ENCODE measurements around the gene TFR2. TPM values are rescaled to one million over a fixed set of nuclear protein-coding genes. Genes with fewer than 3 reads are reported as not detected.

The TFR2 gene
- 1.2 and 1.7 TPM in 2 replicates for total RNA-seq (2014; rRNA removed; shearing (Covaris generic))

DNA sequence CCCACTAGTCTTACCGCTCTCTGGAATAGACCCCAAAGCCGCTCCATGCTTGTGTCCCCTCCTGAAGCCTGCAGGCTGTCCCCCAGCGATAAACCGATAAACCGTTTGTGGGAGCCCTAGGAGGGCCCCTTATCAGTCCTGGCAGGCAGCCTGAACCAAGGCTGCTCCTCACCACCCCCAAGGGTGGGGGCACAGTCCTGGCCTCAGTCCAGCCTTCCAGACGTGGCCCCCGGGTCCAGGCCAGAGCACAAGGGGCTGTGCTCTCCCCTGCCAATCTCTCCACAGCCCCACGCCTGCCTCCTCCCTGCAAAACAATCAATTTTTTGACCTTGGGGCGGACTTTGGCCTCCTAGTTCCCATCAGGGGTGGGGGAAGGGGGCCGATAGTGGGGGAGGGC is at the start of gene TFR2:
Gene TFR2 (minus strand): TSS at position 90 of the 397 bp plus-strand sequence. CDS start 43 bp downstream, at position 47.
- no peak for DNase-seq (ENCODE audit: low spot score)

DNA sequence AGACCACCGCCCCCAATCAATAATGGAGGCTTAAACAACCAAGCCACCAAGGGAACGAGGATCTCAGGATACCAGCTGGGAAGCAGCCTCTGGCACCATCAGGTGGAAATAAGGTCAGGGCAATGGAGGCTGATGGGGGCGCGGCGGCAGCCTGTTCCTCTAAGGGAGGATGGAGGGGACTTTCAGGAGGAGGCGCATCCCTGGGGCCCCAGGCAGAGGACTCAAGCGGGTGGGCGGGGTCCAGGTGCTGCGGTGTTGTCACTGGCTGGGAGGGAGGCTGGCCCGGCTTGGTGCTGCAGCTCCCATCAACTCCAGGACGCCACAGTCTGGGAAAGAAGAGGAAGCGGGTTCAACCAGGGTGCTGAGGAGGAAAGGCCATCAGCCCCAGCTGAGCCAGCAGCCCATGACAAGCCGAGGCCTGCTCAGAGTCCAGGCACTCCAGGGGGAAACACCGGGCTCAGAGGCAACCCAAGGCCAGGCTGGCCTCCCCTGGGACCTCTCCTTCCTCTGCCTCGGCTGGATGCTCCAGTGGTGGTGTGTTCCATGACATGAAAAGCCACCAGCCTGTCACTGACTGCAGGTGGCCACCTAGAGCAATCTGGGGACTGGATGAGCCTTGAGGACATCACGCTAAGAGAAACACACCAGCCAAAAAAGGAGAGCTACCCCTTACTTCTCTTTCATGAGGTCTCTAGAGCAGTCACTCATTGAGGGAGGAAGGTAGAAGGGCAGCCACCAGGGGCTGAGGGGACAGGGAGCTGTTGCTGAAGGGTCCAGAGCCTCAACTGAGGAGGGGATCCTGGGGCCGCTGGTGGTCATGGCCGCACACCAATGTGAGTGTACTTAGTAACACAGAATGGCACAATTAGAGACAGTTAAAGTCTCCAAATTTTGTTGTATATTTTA is 48.1 kb upstream of the TFR2 start:
- DNase-seq (ENCODE audit: low spot score) = no peak

DNA sequence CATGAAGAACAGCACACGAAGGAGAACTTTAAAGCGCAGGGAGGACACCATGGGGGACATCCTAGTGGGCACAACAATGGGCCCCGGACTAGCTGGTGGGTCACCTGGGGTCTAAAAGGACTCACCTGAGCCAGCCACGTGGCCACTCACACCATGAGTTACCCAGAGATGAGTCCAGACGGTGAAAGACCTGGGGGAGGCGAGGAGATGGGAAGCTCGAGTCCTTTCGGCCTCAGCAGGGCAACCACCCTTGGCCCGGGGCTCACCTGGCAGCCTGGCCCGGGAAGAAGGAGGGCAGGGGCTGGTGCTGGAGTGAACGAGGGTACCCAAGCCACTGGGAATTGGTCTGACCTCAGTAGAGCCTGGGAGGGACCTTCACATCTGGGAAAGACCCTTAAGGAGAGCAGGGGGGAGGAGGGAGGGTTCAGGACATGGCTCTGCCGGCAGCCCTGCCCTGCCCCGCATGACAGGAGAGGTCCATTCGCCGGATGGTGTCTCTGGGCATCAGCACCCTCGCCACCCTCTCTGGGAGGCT is 47.0 kb upstream of the TFR2 start:
- no peak for DNase-seq (ENCODE audit: low spot score)

- DNase-seq (ENCODE audit: low spot score) = no peak
Measured at GRCh38 chr7:100687751-100688300, 46.5 kb upstream of the TFR2 start.

GRCh38 chr7:100687261-100687660 is 45.9 kb upstream of the TFR2 start:
- DNase-seq (ENCODE audit: low spot score) = no peak

- no peak for DNase-seq (ENCODE audit: low spot score)
Measured at GRCh38 chr7:100686822-100687211, 45.5 kb upstream of the TFR2 start.

DNA sequence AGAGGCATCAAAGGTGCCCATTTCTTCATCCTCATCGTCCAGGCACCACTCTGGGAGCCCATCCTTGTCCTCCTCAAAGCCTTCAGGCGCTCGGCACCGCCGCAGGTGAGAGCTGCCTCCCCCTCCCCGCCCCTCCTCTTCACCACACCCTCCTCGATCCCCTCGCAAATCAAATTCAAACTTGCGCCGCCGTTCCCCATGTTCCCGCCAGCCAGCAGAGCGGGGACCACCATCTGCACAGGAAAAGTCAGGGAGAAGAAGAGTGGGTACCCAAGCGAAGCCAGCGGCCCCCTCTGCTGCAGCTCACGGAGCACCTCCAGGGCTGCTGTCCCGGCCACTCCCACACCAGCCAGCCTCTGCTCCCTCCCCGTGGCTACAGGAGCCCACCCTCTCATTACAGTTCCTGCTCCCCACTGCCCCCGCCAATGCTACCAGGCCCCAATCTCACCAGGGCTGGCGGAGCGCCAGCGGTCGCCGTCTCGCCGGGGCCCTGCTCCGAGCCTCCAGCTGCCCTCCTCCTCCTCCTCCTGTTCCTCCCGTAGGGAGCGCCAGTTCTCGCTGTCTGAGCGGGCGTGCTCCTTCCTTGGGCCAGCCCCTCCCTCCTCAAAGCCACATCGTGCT is 45.0 kb upstream of the TFR2 start:
- DNase-seq (ENCODE audit: low spot score) = no peak

GRCh38 chr7:100685631-100686145 is 44.3 kb upstream of the TFR2 start:
- no peak for DNase-seq (ENCODE audit: low spot score)

GRCh38 chr7:100685049-100685605 is 43.8 kb upstream of the TFR2 start:
- DNase-seq (ENCODE audit: low spot score) = no peak

DNA sequence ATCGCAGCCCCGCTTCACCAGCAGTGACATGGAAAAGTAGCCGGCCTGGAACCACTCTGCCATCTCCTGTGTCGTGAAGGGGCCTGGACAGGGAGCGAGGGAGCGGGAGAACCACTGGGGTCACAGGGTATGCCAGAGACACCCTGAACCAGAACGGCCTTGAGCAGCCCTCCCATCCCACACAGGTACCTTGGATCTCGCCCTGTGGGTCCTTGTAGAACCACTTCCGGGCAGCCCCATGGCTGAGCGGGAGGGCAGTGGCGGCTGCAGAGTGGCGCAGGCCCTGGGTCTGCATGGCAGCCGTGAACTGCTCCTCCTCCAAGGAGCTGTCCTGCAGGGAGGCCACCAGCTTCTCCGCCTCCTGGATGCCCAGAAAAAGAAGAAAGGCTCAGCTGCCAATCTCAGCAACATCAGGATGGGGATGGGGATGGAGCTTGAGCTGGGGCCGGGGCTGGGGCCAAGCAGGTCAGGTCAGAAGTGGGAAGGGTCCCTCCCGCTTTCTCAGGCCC is 43.2 kb upstream of the TFR2 start:
- DNase-seq (ENCODE audit: low spot score) = no peak

DNA sequence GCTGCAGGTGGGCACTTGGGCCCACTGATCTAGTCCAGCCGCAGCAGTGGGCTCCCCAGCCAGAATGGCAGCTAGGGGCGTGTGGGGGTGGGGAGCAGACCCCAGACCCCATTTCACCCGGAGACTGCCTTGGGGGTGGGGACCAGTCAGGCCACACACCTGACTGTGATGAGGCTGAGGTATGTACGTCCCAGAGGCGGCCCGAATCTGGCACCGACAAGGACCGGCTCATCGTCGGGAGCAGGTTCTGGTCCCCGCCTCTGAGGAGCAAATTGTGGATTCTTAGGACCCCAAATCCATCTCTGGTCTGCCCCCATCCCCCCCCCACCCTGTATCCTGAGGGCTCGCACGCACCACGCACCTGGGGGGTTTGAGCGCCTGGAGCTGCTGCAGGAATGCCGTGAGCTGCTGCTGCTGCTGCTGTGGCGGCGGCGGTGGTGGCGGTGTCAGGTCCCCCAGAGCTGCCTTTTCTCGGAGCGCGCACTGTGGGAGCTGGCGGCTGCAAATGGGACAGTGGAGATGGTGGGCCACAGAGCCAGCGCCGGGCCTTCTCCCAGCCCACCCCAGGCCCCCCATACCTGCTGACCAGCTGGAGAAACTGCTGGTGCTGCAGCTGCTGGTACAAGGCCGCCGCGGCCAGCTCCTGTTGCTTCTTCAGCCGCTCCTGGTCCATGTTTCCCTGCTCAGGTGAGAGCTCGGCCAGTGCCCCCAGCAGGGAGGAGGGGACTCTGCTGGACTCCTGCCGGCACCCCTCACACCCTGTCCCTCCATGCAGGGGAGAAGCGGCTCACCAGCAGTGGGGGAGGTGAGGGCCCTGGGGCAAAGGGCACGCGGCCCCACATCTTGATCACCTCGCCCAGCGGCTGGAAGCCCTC is 42.5 kb upstream of the TFR2 start:
- DNase-seq (ENCODE audit: low spot score) = no peak

DNA sequence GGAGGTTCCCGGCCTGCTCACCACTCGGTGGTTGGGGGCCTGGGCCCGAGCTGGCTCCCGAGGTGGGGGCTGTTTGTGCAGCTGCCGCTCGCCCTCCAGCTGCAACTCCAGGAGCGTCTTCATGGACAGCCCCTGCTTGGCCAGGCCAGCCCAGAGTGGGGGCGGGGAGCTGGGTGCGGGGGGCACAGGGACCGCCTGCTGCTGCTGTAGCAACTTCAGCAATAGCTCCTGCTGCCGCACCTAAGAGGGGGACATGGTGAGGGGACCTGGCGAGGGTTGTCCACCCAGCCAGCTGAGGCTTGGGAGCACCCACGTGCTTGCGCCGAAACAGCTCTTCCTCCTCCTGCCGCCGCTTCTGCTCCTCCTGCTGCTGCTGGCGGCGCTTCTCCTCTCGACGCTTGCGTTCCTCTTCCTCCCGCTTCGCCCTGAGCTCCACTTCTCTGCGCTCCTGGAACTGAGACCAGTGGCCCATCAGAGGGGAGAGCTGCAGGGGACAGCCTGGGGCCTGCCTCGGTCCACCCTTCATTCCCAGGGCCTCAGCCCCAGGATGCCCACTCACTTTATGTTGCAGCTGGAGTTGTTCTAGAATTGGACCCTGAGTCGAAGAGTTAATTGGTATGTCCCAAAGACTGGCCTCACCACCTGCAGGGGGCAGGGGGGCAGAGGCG is 41.8 kb upstream of the TFR2 start:
- DNase-seq (ENCODE audit: low spot score) = no peak

DNA sequence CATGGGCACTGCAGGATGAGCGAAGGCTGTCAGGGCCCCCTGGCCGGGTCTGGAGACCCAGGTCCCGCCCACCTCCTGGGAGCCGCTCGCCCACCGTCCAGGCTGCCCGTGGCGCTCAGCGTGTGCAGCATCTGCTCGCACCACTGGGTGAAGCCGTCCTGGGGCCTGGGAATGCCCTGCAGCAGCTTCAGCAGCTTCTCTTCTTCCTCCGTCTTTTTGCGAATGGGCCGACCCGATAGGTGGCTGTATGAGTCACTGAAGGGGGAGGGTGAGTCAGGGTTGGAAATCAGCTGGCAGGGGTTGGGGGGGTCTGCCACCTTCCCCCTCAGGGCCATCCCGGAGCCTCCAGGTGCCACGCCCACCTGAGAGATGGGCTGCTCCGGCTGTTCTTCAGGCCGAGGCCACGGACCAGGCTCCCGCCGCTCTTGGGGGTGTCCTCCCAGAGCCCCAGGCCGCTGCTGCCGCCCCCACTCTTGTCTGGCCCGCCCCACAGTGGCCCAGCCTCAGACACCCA is 40.9 kb upstream of the TFR2 start:
- no peak for DNase-seq (ENCODE audit: low spot score)

GRCh38 chr7:100681491-100682227 is 40.3 kb upstream of the TFR2 start:
- DNase-seq (ENCODE audit: low spot score) = no peak

- DNase-seq (ENCODE audit: low spot score) = no peak
Measured at GRCh38 chr7:100680576-100681271, 39.4 kb upstream of the TFR2 start.

DNA sequence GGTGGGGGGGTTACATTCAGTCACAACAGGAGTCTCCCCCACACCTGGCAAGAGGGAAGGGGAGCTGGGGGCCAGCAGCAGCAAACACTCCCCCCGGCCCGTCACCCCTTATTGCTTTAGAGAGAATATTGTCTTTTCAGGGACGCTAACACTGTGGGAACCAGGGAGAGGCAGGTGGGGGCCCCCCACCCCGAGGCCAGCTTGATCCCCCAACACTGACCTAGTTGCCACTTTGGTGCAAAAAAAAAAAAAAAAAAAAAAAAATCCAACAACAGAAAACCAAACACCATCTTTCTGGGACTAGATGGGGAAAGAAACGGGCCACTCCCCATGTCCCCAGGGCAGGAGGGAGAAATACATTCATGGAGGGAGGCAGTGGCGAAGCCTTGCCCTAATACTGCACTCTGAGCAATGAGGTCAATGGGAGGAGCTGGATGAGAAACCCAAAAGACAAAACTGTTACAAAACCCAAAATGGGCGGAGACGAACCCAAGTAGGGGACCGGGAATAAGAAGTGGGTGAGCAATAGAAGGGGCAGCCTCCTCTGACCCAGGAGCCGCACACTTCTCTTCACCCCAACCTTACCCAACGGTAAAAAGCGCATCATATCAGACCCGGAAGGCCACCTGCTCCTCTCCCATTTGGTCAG is 38.7 kb upstream of the TFR2 start:
- DNase-seq (ENCODE audit: low spot score) = no peak

GRCh38 chr7:100679129-100679926 is 38.0 kb upstream of the TFR2 start:
- DNase-seq (ENCODE audit: low spot score) = no peak
